MM.1S (cell line): Measurements from ENCODE around the gene REELD1.

Experiments used
- DNase-seq: peaks from one replicate; pipeline ENCODE4 v3.0.0-alpha.2; 2015
- H2AFZ ChIP-seq: fragments of 300-600 bp; sonication (generic); 2 replicates; pipeline ENCODE4 v1.6.0; 2016; ENCODE audit warnings: antibody characterized with exemption, low read length
- H3F3A ChIP-seq: fragments of 300-600 bp; sonication (generic); 2 replicates; pipeline ENCODE4 v1.6.1; 2016; ENCODE audit warnings: mild to moderate bottlenecking, antibody characterized with exemption, low read length, moderate library complexity, mixed read lengths; ENCODE audit not compliant: insufficient read depth
- H3K27ac ChIP-seq: fragments of 300-600 bp; sonication (generic); 2 replicates; pipeline ENCODE4 v1.5.1; 2016; ENCODE audit warnings: mild to moderate bottlenecking, low read length
- H3K27me3 ChIP-seq: fragments of 300-600 bp; sonication (generic); replicated peaks from 2 replicates; pipeline ENCODE4 v1.6.0; 2016; ENCODE audit warnings: low read length; ENCODE audit not compliant: insufficient read depth
- H3K36me3 ChIP-seq: fragments of 300-600 bp; sonication (generic); replicated peaks from 2 replicates; pipeline ENCODE4 v1.6.1; 2016; ENCODE audit warnings: mild to moderate bottlenecking, low read length, mixed read lengths; ENCODE audit not compliant: insufficient read depth
- H3K4me1 ChIP-seq: fragments of 300-600 bp; sonication (generic); 2 replicates; pipeline ENCODE4 v1.6.1; 2016; ENCODE audit warnings: low read length, mixed read lengths
- H3K4me2 ChIP-seq: fragments of 300-600 bp; sonication (generic); 2 replicates; pipeline ENCODE4 v1.6.0; 2016; ENCODE audit warnings: low read depth, low read length
- H3K4me3 ChIP-seq: fragments of 300-600 bp; sonication (generic); 2 replicates; pipeline ENCODE4 v1.5.1; 2016; ENCODE audit warnings: low read length, mixed read lengths
- H3K79me2 ChIP-seq: fragments of 300-600 bp; sonication (generic); 2 replicates; pipeline ENCODE4 v1.6.1; 2016; ENCODE audit warnings: mixed run types, low read length, mixed read lengths
- H3K9ac ChIP-seq: fragments of 300-600 bp; sonication (generic); 2 replicates; pipeline ENCODE4 v1.6.1; 2016; ENCODE audit warnings: low read length, mixed read lengths
- H3K9me2 ChIP-seq: fragments of 300-600 bp; sonication (generic); replicated peaks from 2 replicates; pipeline ENCODE4 v1.6.1; 2016; ENCODE audit warnings: mild to moderate bottlenecking, low read length, mixed read lengths; ENCODE audit not compliant: insufficient read depth
- H3K9me3 ChIP-seq: fragments of 300-600 bp; sonication (generic); replicated peaks from 2 replicates; pipeline ENCODE4 v1.6.1; 2016; ENCODE audit warnings: mild to moderate bottlenecking, low read length, mixed read lengths; ENCODE audit not compliant: insufficient read depth
- H4K20me1 ChIP-seq: fragments of 300-600 bp; sonication (generic); 2 replicates; pipeline ENCODE4 v1.6.1; 2016; ENCODE audit warnings: mild to moderate bottlenecking, low read length, moderate library complexity, mixed read lengths; ENCODE audit not compliant: insufficient read depth
- EZH2 ChIP-seq: fragments of 300-600 bp; sonication (generic); optimal IDR thresholded peaks from 2 replicates; pipeline ENCODE3; 2017; ENCODE audit warnings: low read depth, mild to moderate bottlenecking, antibody characterized with exemption, low read length, mixed read lengths
- EZH2phosphoT487 ChIP-seq: fragments of 300-600 bp; sonication (generic); IDR thresholded peaks from 2 replicates; pipeline ENCODE4 v1.6.1; 2018; ENCODE audit warnings: antibody characterized with exemption, low read length
- TF ChIP-seq, protein P1 (sequence below): fragments of 300-600 bp; sonication (generic); IDR thresholded peaks from 2 replicates; pipeline ENCODE4 v1.5.1; 2016; ENCODE audit warnings: antibody characterized with exemption, low read length, mixed read lengths

Gene REELD1

GRCh38 chr4:146212781-146213180 is 1.6 kb upstream of the REELD1 start:
- H3K79me2 ChIP-seq = no peaks in the 10 kb centered on the region
- H3K9ac ChIP-seq = no peak overlapping the region

GRCh38 chr4:146222313-146222712 is 8.0 kb downstream of the REELD1 start:
- H3K79me2 ChIP-seq = no peaks in the 10 kb centered on the region
- H3K9me3 ChIP-seq = no peaks in the 10 kb centered on the region
- no peaks in the 10 kb centered on the region for H4K20me1 ChIP-seq
- no peaks in the 10 kb centered on the region for H3K36me3 ChIP-seq
- no peaks in the 10 kb centered on the region for H3K27me3 ChIP-seq
- H3K4me3 ChIP-seq = no peak overlapping the region
- TF ChIP-seq EZH2phosphoT487 (no peak), EZH2 (no peak)
- TF ChIP-seq, protein P1, sequence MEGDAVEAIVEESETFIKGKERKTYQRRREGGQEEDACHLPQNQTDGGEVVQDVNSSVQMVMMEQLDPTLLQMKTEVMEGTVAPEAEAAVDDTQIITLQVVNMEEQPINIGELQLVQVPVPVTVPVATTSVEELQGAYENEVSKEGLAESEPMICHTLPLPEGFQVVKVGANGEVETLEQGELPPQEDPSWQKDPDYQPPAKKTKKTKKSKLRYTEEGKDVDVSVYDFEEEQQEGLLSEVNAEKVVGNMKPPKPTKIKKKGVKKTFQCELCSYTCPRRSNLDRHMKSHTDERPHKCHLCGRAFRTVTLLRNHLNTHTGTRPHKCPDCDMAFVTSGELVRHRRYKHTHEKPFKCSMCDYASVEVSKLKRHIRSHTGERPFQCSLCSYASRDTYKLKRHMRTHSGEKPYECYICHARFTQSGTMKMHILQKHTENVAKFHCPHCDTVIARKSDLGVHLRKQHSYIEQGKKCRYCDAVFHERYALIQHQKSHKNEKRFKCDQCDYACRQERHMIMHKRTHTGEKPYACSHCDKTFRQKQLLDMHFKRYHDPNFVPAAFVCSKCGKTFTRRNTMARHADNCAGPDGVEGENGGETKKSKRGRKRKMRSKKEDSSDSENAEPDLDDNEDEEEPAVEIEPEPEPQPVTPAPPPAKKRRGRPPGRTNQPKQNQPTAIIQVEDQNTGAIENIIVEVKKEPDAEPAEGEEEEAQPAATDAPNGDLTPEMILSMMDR = no peak
- H2AFZ ChIP-seq = no peak overlapping the region
- no peak overlapping the region for H3K9ac ChIP-seq
- no peaks in the 10 kb centered on the region for H3K9me2 ChIP-seq
- H3K4me2 ChIP-seq = no peak overlapping the region
- H3F3A ChIP-seq = no peaks in the 10 kb centered on the region
- no peaks in the 10 kb centered on the region for H3K4me1 ChIP-seq
- DNase-seq = no peak
- H3K27ac ChIP-seq = no peak overlapping the region

More at GRCh38 chr4:146212781-146213180, 1.6 kb upstream of the REELD1 start:
- H3K36me3 ChIP-seq = no peaks in the 10 kb centered on the region
- H3K4me2 ChIP-seq = no peak overlapping the region
- no peak overlapping the region for H3K4me3 ChIP-seq
- H4K20me1 ChIP-seq = no peaks in the 10 kb centered on the region
- no peaks in the 10 kb centered on the region for H3F3A ChIP-seq
- no peak for TF ChIP-seq EZH2phosphoT487
- TF ChIP-seq EZH2 = no peak
- TF ChIP-seq, protein P1 = no peak
- no peaks in the 10 kb centered on the region for H3K9me2 ChIP-seq
- H3K27me3 ChIP-seq = no peaks in the 10 kb centered on the region
- no peak for DNase-seq
- H2AFZ ChIP-seq = no peak overlapping the region
- no peaks in the 10 kb centered on the region for H3K9me3 ChIP-seq
- H3K27ac ChIP-seq = no peak overlapping the region
- H3K4me1 ChIP-seq = no peaks in the 10 kb centered on the region

GRCh38 chr4:146224326-146224966 is 10.1 kb downstream of the REELD1 start:
- H3F3A ChIP-seq = no peaks in the 10 kb centered on the region

More at GRCh38 chr4:146224326-146224966, 10.1 kb downstream of the REELD1 start:
- Histone ChIP-seq H4K20me1 (no peaks in the 10 kb centered on the region), H3K27me3 (no peaks in the 10 kb centered on the region), H3K79me2 (no peaks in the 10 kb centered on the region), H3K9me3 (no peaks in the 10 kb centered on the region), H3K4me2 (no peak overlapping the region), H3K9me2 (no peaks in the 10 kb centered on the region), H2AFZ (no peak overlapping the region), H3K9ac (no peak overlapping the region), H3K27ac (no peak overlapping the region), H3K4me3 (no peak overlapping the region), H3K4me1 (no peaks in the 10 kb centered on the region), H3K36me3 (no peaks in the 10 kb centered on the region)
- TF ChIP-seq, protein P1 = no peak
- no peak for TF ChIP-seq EZH2
- no peak for TF ChIP-seq EZH2phosphoT487
- no peak for DNase-seq
